Measurements from ENCODE around the gene BEST2.
A peak's percentile ranks its signal among the peaks of the same experiment; 100 is the strongest.

The BEST2 gene

GRCh38 chr19:12770922-12771321 lies 19.3 kb downstream of the BEST2 start:
- DNase-seq, result no peak

GRCh38 chr19:12772323-12772722 lies 20.7 kb downstream of the BEST2 start:
- no peak for DNase-seq

DNA sequence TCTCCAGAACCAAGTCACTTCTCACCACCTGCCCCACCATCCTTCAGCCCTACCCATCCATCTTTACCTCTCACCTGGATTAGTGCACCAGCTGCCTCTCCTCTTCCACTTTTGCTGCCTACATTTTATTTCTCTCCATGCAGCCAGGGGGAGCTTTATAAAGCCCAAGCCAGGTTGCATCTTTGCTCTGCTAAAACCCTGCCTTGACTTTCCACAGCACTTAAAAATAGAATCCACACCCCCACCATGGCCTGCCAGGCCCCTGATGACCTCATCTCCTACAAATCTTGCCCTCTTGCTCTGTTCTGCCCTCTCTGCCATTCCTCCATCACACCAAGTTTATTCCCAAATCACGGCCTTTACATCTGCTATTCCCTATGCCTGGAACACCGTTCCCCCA lies 22.0 kb downstream of the BEST2 start:
- peak in 1 of 2 experiments; percentile 51 for DNase-seq

DNA sequence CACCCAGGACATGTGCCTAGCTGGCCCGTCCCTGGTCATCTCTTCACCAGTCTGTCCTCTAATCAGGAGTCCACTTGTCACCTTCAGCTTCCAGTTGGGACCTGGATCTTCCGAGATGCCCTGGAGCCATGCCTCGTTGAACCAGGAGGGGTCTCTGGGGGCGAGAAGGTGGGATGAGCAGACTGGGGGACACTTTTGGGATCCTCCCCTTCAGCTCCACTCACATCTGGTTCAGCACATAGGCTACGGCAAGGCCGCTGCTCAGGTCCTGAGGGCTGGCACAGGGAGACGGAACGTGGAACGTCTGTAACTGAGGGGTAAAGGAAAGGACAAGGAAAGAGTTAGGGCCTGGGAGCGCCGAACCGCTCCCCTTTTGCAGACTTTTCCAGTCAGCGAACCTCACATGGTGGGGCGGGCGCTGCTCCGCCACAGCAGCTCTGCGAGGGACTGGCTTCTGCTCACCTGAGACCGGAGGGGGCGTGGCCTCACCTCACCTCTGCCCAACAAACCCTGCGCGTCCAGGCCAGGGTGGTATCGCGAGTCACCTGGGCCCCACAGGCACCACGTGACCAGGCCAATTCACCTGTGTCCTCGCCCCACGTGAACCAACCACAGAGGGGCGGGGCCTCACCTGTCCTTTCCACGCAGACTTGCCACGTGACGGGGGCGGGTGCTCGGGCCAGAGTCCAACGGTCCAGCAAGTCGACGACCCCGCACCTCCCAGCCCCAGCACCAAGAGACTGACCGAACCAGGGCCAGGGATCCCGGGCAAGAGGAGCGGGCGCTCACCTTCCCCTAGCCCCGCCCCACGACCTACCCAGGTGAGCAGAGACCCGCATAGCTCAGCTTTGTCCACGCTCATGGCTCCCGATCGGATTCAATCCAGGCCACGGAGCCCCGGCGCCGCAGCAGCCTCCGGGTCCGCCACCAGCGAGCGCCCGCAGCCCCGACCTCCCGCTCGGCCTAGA lies 23.3 kb downstream of the BEST2 start, which contains the start of gene HOOK2:
HOOK2 (minus strand) TSS at position 965 of the 968 bp plus-strand sequence; CDS start at position 862, 103 bp downstream.
- DNase-seq, result no peak

- peak; percentile 75 to 84 for DNase-seq
Observed at GRCh38 chr19:12777217-12778016, 25.8 kb downstream of the BEST2 start.

DNA sequence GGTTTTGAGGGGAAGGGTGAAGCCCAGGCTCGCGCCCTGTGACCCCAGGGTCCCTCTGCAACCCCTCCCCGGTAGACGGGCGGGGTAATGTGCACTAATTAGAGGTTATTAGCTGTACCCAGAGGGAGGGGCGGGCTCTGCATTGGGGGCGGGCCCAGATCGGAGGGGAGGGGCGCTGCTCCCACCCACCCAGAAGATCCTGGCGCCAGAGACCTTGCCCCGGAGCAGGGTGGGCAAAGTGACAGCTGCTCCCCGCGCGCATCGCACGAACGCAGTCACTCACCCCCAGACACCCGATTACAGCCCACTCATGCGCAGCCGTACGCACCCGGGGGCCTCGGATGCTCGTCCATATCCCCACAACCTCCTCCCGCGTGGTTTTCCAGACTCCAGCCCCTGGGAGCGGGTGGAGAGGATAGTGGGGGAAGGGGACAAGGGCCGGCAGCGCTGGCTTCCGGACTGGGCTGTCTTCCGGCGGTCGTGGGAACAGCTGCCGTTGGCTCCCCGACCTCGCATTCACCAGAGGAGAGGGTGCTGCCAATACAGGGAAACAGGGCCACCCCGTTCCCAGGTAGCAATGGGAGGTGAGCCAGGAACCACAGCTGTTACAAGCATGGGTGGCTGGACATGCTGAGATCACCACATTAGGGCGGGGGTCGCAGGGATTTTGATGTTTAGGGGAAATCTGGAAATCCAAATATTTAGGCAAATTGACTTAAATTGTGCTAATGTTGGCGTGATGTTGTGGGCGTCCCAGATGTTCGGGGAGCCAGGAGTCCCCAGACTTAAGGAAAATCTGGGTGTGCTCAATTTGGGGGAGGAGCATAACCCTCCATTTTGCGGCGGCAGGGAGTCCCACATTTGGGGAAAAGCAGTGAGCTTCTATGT lies 26.7 kb downstream of the BEST2 start:
- peak; percentile 87 to 92 for DNase-seq

DNA sequence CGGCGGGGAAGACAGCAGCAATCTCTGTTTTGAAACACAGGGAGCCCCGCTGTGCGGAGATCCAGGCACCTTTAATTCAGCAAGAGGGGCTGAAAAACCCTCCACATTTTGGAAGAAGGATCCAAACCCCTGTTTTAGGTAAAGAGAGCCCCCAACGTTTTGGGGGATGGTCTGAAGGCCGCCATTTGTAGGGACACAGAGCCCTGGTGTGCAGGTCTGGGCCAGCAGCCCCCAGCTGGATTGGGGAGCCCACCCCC lies 27.2 kb downstream of the BEST2 start:
- no peak for DNase-seq

DNA sequence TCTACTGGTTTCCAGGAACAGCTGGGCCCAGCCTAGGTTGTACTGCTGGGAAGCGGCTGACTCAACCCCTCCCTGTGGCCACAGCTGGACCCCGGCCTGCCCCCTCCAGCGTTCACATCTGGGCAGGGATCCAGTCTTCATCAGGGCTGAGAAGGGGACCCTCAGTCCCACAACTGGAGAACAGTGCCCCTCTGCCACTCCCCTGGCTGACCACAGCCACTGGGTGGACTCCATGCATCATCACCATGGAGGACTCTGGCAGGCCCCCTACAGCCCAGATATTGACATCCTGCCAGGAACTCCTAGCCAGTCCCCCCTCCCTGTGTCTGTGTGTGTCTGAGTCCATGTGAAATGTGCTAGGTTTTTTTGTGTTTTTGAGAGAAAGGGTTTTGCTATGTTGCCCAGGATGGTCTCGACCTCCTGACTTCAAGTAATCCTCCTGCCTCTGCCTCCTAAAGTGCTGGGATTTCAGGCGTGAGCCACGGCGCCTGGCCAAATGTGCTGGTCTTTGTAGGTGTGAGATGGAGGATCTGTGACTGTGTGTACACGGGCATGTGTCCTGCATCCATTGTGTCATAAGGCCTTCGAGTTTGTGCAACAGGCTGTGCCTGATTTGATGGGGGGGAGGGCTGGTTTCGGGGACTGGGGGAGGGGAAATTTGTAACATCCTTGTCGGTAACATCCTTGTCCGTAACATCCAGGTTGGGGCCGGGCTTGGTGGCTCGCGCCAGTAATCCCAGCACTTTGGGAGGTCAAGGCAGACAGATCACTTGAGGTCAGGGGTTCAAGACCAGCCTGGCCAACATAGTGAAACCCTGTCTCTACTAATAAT lies 27.8 kb downstream of the BEST2 start:
- peak; percentile 25 to 66 for DNase-seq

DNA sequence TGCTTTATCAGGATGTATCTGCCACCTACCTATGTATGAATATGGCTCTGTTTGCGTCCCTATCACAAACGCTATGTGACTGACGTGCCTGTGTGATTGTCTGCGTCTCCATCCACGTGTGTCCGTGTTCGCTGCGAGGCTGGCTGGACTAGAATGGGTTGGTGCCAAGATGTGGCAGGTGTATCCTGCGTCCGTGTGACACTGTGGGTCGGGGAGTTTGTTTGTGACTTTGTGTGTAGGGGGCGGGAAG lies 30.5 kb downstream of the BEST2 start:
- DNase-seq, result no peak

GRCh38 chr19:12782424-12783290 lies 31.1 kb downstream of the BEST2 start:
- peak; percentile 76 to 86 for DNase-seq

GRCh38 chr19:12783291-12783848 lies 31.8 kb downstream of the BEST2 start:
- no peak for DNase-seq

DNA sequence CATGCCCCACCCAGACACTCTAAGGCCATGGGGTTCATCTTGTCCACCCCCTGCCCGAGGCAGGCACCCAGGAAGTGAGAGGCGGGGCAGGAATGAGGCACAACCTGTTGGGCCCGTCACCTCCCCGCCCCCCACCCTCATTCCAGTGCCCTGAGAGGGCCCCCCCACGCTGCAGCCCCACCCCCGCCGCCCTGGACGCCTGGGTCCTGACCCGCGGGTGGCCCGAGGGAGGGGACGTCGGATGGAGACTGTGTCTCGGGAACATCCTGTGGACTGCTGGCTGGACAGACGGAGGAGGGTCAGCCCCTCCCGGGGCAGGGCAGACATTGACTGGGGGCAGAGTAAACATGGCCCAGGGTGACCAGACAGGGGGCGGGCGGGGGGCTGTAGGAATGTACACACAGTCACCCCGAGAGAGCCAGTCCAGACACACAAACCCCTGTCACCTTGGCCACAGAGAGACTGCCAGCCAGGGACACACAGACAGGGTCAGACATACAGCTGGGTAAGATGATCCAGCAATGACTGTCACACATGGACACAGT lies 32.3 kb downstream of the BEST2 start:
- DNase-seq, result no peak

DNA sequence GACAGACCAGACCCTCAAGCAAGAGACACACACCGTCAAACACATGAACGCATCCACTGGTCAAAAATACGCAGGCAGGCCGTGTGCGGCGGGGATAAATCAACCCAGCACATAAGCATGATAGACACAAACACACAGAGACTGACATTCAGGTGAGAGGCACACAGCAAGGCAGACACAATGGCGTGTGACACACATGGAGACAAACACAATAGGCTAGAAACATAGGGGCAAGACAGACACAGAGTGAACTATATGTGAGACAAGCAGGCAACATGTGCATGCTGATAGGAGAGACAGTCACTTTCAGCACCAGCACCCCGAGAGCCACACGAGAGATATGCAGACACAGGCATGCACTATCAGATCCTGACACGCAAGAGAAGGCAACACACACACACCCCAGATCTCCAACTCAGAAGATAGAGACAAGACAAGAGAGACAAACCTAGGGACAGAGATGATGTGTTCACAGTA lies 32.8 kb downstream of the BEST2 start:
- DNase-seq, result no peak

- no peak for DNase-seq
Observed at GRCh38 chr19:12784871-12785430, 33.4 kb downstream of the BEST2 start.

- DNase-seq, result no peak
Observed at GRCh38 chr19:12785431-12786031, 33.9 kb downstream of the BEST2 start.

- DNase-seq, result no peak
Observed at GRCh38 chr19:12786141-12786870, 34.7 kb downstream of the BEST2 start.

DNA sequence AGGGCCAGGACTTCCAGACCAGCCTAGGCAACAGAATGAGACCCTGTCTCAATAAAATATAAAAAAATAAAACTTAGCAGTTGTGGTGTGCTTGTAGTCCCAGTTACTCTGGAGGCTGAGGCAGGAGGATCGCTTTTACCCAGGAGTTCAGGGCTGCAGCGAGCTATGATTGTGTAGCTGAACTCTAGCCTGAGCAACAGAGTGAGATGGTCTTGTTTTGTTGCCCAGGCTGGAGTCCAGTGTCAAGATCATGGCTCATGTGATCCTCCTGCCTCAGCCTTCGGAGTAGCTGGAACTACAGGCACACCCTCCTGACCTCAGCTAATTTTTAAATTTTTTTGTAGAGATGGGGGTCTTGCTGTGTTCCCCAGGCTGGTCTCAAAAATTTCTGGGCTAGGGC lies 35.4 kb downstream of the BEST2 start:
- DNase-seq, result no peak

DNA sequence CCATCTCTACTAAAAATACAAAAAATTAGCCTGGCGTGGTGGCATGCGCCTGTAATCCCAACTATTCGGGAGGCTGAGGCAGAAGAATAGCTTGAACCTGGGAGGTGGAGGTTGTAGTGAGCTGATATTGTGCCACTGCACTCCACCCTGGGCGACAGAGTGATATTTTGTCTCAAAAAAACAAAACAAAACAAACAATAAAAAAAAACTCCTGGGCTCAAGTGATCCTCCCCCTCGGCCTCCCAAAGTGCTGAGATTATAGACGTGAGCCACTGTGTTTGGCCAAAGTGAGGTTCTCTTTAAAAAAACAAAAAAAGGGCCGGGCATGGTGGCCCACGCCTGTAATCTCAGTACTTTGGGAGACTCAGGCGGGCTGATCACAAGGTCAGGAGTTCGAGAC lies 35.9 kb downstream of the BEST2 start:
- DNase-seq, result no peak

Measured in NCI-H524 (cell line).